Measurements from ENCODE around the gene TUFT1.

TUFT1 gene

DNA sequence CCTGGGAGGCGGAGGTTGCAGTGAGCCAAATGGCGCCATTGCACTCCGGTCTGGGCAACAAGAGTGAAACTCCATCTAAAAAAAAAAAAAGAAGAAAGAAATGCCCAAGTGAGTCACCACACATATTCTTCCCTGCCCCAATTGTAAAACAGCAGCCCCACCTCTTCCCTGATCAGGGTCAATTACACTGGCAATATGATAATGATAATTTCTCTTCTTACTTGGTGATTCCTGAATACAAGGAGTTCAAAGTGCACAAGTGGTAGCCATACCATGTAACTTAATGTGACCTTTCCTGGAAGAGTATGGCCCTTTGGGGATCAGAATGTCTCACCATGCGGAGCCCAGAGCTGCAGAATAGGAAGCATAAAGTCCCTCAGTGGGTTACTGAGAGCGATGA, 40.7 kb upstream of the TUFT1 start:
- no peak for DNase-seq (ENCODE audit: low read depth)
- TF ChIP-seq, protein P1, sequence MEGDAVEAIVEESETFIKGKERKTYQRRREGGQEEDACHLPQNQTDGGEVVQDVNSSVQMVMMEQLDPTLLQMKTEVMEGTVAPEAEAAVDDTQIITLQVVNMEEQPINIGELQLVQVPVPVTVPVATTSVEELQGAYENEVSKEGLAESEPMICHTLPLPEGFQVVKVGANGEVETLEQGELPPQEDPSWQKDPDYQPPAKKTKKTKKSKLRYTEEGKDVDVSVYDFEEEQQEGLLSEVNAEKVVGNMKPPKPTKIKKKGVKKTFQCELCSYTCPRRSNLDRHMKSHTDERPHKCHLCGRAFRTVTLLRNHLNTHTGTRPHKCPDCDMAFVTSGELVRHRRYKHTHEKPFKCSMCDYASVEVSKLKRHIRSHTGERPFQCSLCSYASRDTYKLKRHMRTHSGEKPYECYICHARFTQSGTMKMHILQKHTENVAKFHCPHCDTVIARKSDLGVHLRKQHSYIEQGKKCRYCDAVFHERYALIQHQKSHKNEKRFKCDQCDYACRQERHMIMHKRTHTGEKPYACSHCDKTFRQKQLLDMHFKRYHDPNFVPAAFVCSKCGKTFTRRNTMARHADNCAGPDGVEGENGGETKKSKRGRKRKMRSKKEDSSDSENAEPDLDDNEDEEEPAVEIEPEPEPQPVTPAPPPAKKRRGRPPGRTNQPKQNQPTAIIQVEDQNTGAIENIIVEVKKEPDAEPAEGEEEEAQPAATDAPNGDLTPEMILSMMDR (IDR thresholded peaks at IDR 0.05; ENCODE audit: low read depth, low read length, missing control alignments) = no peak
- H3K4me3 ChIP-seq (ENCODE audit: low read depth, low read length) = no peak overlapping the region

DNA sequence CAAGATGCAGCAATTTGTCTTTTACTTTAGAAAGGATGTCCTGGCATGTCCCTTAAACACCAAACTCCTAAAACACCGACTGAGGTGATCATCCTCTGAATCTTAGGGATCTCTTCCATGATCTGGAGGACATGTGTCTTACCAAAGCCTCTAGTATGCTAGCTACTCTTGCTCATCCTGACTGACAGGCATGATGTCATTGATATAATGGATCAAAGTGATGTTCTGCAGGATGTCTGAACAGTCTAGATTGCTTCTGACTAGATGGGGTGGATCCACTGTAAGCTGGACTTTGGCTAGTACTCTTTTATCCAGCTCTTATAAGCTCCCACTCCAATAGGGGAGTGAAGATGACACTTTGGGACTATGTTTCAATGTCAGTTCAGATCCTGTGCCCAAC, 40.2 kb upstream of the TUFT1 start:
- TF ChIP-seq, protein P1 (IDR thresholded peaks at IDR 0.05; ENCODE audit: low read depth, low read length, missing control alignments) = no peak
- no peak overlapping the region for H3K4me3 ChIP-seq (ENCODE audit: low read depth, low read length)
- no peak for DNase-seq (ENCODE audit: low read depth)

DNA sequence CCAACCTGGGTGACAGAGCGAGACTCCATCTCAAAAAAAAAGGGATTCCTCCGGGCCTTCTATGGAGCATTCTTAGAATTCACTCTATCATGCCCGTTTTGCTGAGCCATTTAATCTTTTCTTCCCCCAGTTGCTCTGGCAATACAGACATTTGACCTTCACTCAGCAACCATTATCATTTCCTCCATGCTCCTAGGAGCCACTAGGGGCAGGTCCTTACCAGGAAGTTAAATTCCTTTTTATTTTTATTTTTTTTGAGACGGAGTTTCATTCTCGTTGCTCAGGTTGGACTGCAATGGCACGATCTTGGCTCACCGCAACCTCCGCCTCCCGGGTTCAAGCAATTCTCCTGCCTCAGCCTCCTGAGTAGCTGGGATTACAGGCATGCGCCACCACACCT, 38.6 kb upstream of the TUFT1 start:
- DNase-seq (ENCODE audit: low read depth) = no peak
- no peak overlapping the region for H3K4me3 ChIP-seq (ENCODE audit: low read depth, low read length)
- TF ChIP-seq, protein P1 (IDR thresholded peaks at IDR 0.05; ENCODE audit: low read depth, low read length, missing control alignments) = peak; percentile 19

DNA sequence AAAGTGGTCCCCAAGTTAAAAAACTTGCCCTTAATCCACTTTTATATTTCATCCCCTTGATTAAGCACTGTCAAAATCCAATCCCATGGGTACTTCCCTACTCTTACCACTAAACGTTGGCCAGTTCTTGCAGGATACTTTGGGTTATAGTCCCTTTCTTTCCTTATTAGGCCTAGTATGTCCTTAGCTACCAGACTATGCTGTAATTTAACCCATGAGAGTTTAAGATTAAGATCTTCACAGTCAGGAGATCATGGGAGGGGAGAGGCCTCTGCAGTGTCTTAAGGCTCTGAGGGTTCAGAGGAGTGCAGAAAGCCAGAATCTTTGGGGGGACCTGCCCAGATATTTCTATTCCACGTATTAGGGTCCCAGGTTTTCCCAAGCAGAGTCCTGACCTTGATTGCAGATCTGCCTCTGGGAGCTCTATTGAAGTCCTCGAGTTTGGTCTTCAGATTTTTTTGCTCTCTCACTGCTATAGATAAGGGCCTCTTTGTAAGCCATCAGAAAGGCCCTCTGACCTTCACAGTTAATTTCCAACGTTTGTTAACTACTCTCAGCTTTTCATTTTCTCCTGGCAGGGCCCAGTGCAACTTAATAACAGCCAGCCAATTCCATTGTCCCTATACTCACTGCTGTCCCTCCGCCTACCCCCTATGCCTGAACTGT, 37.9 kb upstream of the TUFT1 start:
- TF ChIP-seq, protein P1 (IDR thresholded peaks at IDR 0.05; ENCODE audit: low read depth, low read length, missing control alignments) = no peak
- no peak overlapping the region for H3K4me3 ChIP-seq (ENCODE audit: low read depth, low read length)
- no peak for DNase-seq (ENCODE audit: low read depth)

DNA sequence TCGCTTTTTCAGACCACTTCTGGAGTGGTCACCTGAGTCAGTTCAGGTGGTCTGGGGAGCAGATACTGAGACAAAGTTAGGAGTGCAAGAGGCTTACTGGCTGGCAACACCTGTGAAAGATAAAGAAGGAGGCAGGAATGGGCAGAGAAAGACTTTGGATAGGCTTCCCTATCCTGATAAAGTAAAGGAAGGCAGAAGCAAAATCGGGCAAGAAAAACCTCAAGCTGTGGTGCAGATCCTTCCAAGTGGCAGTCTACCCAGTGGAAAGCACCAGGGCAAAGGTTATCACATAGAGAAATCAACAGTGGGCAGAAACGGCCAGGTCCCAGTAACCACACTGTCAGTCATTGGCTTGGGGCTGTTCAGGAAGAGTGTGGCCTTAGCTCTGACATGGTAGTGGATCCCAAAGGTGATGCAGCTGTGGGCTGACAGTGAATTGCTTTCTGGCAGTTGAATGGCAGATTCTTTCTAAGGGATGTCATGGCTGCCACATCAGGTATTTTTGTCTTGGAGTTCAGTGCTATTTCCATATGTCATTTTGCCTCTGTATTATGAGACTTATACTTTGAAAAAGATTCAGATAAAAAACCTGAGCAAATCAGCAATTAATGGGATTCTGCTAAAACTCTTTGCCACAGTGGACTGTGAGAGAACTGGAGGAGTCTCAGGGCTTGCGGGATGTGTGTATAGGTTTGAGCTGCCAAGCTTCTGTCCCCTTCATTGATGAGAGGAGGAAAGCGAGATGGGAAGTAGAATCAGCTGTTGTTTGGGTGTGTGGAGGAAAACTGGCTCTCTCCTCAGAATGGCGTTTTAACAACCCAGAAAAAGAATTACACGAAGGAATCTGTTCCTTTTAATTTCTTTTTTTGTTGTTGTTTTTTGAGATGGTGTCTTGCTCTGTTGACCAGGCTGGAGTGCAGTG, 37.0 kb upstream of the TUFT1 start:
- DNase-seq (ENCODE audit: low read depth) = no peak
- TF ChIP-seq, protein P1 (IDR thresholded peaks at IDR 0.05; ENCODE audit: low read depth, low read length, missing control alignments) = no peak
- no peak overlapping the region for H3K4me3 ChIP-seq (ENCODE audit: low read depth, low read length)

DNA sequence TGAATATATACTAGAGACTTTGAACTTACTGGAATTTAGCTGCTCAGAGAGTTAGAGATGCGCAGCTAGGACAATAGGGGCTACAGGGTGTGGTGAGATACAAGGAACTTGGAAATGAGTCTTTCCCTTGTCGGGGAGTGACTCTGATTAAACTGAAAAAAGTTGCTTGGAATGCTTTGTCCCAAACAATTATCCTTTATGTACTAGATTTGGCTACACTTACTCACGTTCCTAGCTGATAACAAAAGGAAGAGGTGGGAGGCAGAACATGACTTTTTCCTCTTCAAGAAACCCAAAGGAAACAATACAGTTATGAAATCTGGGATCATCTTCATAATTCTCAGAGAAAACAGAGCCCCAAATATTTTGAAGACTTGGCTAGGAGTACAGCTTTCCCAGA, 35.9 kb upstream of the TUFT1 start:
- DNase-seq (ENCODE audit: low read depth) = no peak
- H3K4me3 ChIP-seq (ENCODE audit: low read depth, low read length) = no peak overlapping the region

More for the DNA sequence above, 35.9 kb upstream of the TUFT1 start:
- TF ChIP-seq, protein P1 (IDR thresholded peaks at IDR 0.05; ENCODE audit: low read depth, low read length, missing control alignments) = no peak

All from GM12864 (cell line).